DND-41 (cell line): ENCODE data around the gene GPHA2.

Source experiments
- ATAC-seq: fragments of 200-7000 bp; cut with Tn5 transposase; 3 replicates; pipeline ENCODE4 v1.9.1; 2021; ENCODE audit warnings: low read depth; ENCODE audit not compliant: insufficient read depth
- DNase-seq: peaks from one replicate; pipeline ENCODE4 v3.0.0-alpha.2; 2020
- H2AFZ ChIP-seq: 2 replicates; pipeline ENCODE4 v1.6.0; 2012; ENCODE audit warnings: low read depth, low read length
- H3K27ac ChIP-seq: 2 replicates; pipeline ENCODE4 v1.5.1; 2012; ENCODE audit warnings: low read length, inconsistent platforms
- H3K27me3 ChIP-seq: fragments of 200-600 bp; sonication (generic); 2 replicates; pipeline ENCODE4 v1.6.0; 2012; ENCODE audit warnings: low read length, mild to moderate bottlenecking, inconsistent platforms; ENCODE audit not compliant: insufficient read depth, poor library complexity
- H3K36me3 ChIP-seq: 2 replicates; pipeline ENCODE4 v1.5.1; 2012; ENCODE audit warnings: low read length, inconsistent platforms; ENCODE audit not compliant: insufficient read depth
- H3K4me1 ChIP-seq: 2 replicates; pipeline ENCODE4 v1.5.1; 2012; ENCODE audit warnings: mild to moderate bottlenecking, low read length; ENCODE audit not compliant: insufficient read depth
- H3K4me2 ChIP-seq: 2 replicates; pipeline ENCODE4 v1.6.0; 2012; ENCODE audit warnings: mild to moderate bottlenecking, moderate library complexity, low read length, inconsistent platforms; ENCODE audit not compliant: insufficient read depth
- H3K4me3 ChIP-seq, 2 experiments: fragments of 200-600 bp in 1 of 2; shearing (Covaris generic) in 1 of 2; 2 replicates each; pipeline ENCODE4 v1.5.1; 2012 to 2016; ENCODE audit warnings: inconsistent platforms in 2 of 2, low read length in 2 of 2, mild to moderate bottlenecking in 2 of 2, low read depth in 1 of 2, moderate library complexity in 1 of 2
- H3K79me2 ChIP-seq: 2 replicates; pipeline ENCODE4 v1.6.0; 2012; ENCODE audit warnings: low read length, inconsistent platforms; ENCODE audit not compliant: insufficient read depth
- H3K9ac ChIP-seq: 2 replicates; pipeline ENCODE4 v1.6.0; 2012; ENCODE audit warnings: low read depth, mild to moderate bottlenecking, inconsistent platforms, low read length, moderate library complexity
- H3K9me3 ChIP-seq: 2 replicates; pipeline ENCODE4 v1.5.1; 2012; ENCODE audit warnings: low read length, moderate library complexity, mild to moderate bottlenecking, inconsistent platforms; ENCODE audit not compliant: insufficient read depth, severe bottlenecking
- H4K20me1 ChIP-seq: 2 replicates; pipeline ENCODE4 v1.6.0; 2012; ENCODE audit warnings: low read length; ENCODE audit not compliant: insufficient read depth
- CTCF ChIP-seq: IDR thresholded peaks from 2 replicates; pipeline ENCODE4 v1.5.1; 2012; ENCODE audit warnings: borderline replicate concordance, low read length, moderate library complexity, mild to moderate bottlenecking; ENCODE audit not compliant: poor library complexity, severe bottlenecking; ENCODE audit errors: extremely low read depth
- EZH2 ChIP-seq: IDR thresholded peaks from 3 replicates; pipeline ENCODE4 v1.6.1; 2012; ENCODE audit warnings: borderline replicate concordance, low read depth, mild to moderate bottlenecking, moderate library complexity, low read length, inconsistent platforms; ENCODE audit not compliant: severe bottlenecking

GPHA2 gene

GRCh38 chr11:64898541-64898940, 37.2 kb downstream of the GPHA2 start:
- TF ChIP-seq CTCF = no peak
- TF ChIP-seq EZH2 = no peak
- Histone ChIP-seq H2AFZ (no peak overlapping the region), H3K9ac (no peak overlapping the region), H3K27ac (no peak overlapping the region), H3K36me3 (peaks cover 65% of the 10 kb centered on the region), H3K4me2 (no peak overlapping the region), H3K4me3 (no peak overlapping the region), H3K27me3 (no peaks in the 10 kb centered on the region), H3K79me2 (no peaks in the 10 kb centered on the region), H3K9me3 (no peaks in the 10 kb centered on the region), H4K20me1 (no peaks in the 10 kb centered on the region), H3K4me1 (no peaks in the 10 kb centered on the region)
- ATAC-seq (no peak), DNase-seq (no peak)

GRCh38 chr11:64898076-64898445, 37.6 kb downstream of the GPHA2 start:
- no peaks in the 10 kb centered on the region for H3K27me3 ChIP-seq
- H3K27ac ChIP-seq = no peak overlapping the region
- no peaks in the 10 kb centered on the region for H3K4me1 ChIP-seq
- no peaks in the 10 kb centered on the region for H3K9me3 ChIP-seq
- DNase-seq (no peak), ATAC-seq (no peak)
- no peak overlapping the region for H2AFZ ChIP-seq
- H3K36me3 ChIP-seq = peaks cover 62% of the 10 kb centered on the region
- TF ChIP-seq CTCF = no peak
- no peak for TF ChIP-seq EZH2
- H3K4me3 ChIP-seq = no peak overlapping the region
- H3K4me2 ChIP-seq = no peak overlapping the region
- no peak overlapping the region for H3K9ac ChIP-seq
- H4K20me1 ChIP-seq = no peaks in the 10 kb centered on the region
- H3K79me2 ChIP-seq = no peaks in the 10 kb centered on the region

- TF ChIP-seq CTCF (no peak), EZH2 (no peak)
- no peaks in the 10 kb centered on the region for H3K4me1 ChIP-seq
- no peak overlapping the region for H3K9ac ChIP-seq
- H3K4me3 ChIP-seq = no peak overlapping the region
- no peaks in the 10 kb centered on the region for H3K27me3 ChIP-seq
- H3K9me3 ChIP-seq = no peaks in the 10 kb centered on the region
- peaks cover 57% of the 10 kb centered on the region for H3K36me3 ChIP-seq
- H3K79me2 ChIP-seq = no peaks in the 10 kb centered on the region
- no peak for ATAC-seq
- no peak for DNase-seq
- no peak overlapping the region for H3K4me2 ChIP-seq
- no peak overlapping the region for H2AFZ ChIP-seq
- H3K27ac ChIP-seq = no peak overlapping the region
- H4K20me1 ChIP-seq = no peaks in the 10 kb centered on the region
Measured at GRCh38 chr11:64897381-64898075, 38.2 kb downstream of the GPHA2 start.
